A549 (cell line): ENCODE measurements around the gene MORN1.

Experiments
- CTCF ChIP-seq: fragments of >200 bp; sonication (Bioruptor Twin); formaldehyde crosslinking; IDR thresholded peaks from 3 replicates; pipeline ENCODE4 v1.5.1; 2016
- EP300 ChIP-seq, 2 experiments: fragments of >200 bp; sonication (Bioruptor Twin); formaldehyde crosslinking; IDR thresholded peaks; 2 replicates in 1 of 2; 3 replicates in 1 of 2; pipeline ENCODE4 v1.6.1; 2016 to 2017
- FOSL2 ChIP-seq, 2 experiments: fragments of 450-650 bp in 1 of 2; fragments of >200 bp in 1 of 2; sonication (Bioruptor Twin) in 1 of 2; formaldehyde crosslinking; IDR thresholded peaks; 2 replicates each; pipeline versions ENCODE4 v1.5.0 to v1.6.1; 2016 to 2020; ENCODE audit warnings: mild to moderate bottlenecking in 1 of 2, moderate library complexity in 1 of 2
- MAX ChIP-seq: IDR thresholded peaks from 2 replicates; pipeline ENCODE4 v1.6.1; 2012
- POLR2A ChIP-seq: IDR thresholded peaks from 2 replicates; pipeline ENCODE4 v1.6.1; 2012; ENCODE audit warnings: mild to moderate bottlenecking, low read length
- RAD21 ChIP-seq, 2 experiments: fragments of >200 bp in 1 of 2; sonication (Bioruptor Twin) in 1 of 2; formaldehyde crosslinking in 1 of 2; IDR thresholded peaks in 1 of 2; conservative IDR thresholded peaks in 1 of 2; 2 replicates in 1 of 2; 3 replicates in 1 of 2; pipeline ENCODE4 v1.6.1; 2012 to 2018; ENCODE audit warnings: inconsistent platforms in 1 of 2

GRCh38 chr1:2354511-2355372 lies 36.6 kb downstream of the MORN1 start:
- no peak for TF ChIP-seq CTCF
- TF ChIP-seq POLR2A = no peak
- TF ChIP-seq EP300 (IDR thresholded peaks at IDR 0.05) = no peak
- no peak for TF ChIP-seq RAD21 (conservative IDR thresholded peaks at IDR 0.05 in 1 of 2, IDR thresholded peaks at IDR 0.05 in 1 of 2)
- no peak for TF ChIP-seq FOSL2 (IDR thresholded peaks at IDR 0.05)
- no peak for TF ChIP-seq FOSL2 (CRISPR knock-in tag; IDR thresholded peaks at IDR 0.05)
- no peak for TF ChIP-seq MAX
